Bronchial epithelial cell (primary cell): ENCODE data around the gene ZPLD1. TPM values are rescaled to one million over a fixed set of nuclear protein-coding genes. Genes with fewer than 3 reads are reported as not detected.

Experiments
- DNase-seq: peaks from one replicate; pipeline ENCODE4 v3.0.0-alpha.2; 2010; ENCODE audit warnings: low read depth
- FAIRE-seq: peaks from 2 replicates; lab custom pipeline; 2011; peaks lifted over from hg19 to GRCh38; lab: Jason Lieb, UNC
- H3K27me3 ChIP-seq: 2 replicates; pipeline ENCODE4 v1.5.1; 2011; ENCODE audit warnings: low read length; ENCODE audit not compliant: control insufficient read depth, insufficient read depth
- H3K36me3 ChIP-seq: 2 replicates; pipeline ENCODE4 v1.5.1; 2011; ENCODE audit warnings: low read length; ENCODE audit not compliant: control insufficient read depth, insufficient read depth
- H3K4me3 ChIP-seq: 2 replicates; pipeline ENCODE4 v1.5.1; 2011; ENCODE audit warnings: mild to moderate bottlenecking, low read depth, low read length, control low read depth
- total RNA-seq: library from RNA; depleted of rRNA; stranded (reverse); fragments of >200 nt; gene quantifications from 2 replicates; pipeline ENCODE4 v1.2.1, GENCODE V29; 2014
- TF ChIP-seq, protein P1 (sequence below): IDR thresholded peaks from 2 replicates; pipeline ENCODE4 v1.5.1; 2011; ENCODE audit warnings: mild to moderate bottlenecking, moderate library complexity, low read length, control low read depth, inconsistent platforms; ENCODE audit not compliant: insufficient read depth, severe bottlenecking

ZPLD1 gene
- total RNA-seq, 1 donor from 2014 or later, result 3.9 TPM

DNA sequence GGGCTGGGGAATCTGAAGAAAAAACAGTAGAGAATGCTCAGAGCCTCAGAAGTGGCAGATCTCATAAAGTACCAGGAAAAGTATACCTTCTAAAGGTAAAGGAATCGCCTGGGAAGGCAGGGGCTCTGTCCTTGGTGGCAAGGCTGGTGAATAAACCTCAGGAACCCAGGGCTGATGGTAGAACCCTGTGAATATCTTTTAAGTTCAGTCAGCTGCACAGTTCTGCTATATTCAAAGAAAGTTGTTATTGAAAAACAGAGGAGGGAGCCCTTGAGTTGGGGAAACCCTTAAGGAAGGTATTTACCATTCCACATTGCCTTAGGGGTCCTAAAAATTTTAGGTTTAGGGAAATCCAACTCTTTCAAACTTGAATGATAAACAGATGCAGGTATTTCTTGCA is 31.2 kb downstream of the ZPLD1 start:
- DNase-seq (no peak), FAIRE-seq (no peak)
- Histone ChIP-seq H3K36me3 (no peaks in the 10 kb centered on the region), H3K27me3 (no peaks in the 10 kb centered on the region), H3K4me3 (no peak overlapping the region)
- TF ChIP-seq, protein P1, sequence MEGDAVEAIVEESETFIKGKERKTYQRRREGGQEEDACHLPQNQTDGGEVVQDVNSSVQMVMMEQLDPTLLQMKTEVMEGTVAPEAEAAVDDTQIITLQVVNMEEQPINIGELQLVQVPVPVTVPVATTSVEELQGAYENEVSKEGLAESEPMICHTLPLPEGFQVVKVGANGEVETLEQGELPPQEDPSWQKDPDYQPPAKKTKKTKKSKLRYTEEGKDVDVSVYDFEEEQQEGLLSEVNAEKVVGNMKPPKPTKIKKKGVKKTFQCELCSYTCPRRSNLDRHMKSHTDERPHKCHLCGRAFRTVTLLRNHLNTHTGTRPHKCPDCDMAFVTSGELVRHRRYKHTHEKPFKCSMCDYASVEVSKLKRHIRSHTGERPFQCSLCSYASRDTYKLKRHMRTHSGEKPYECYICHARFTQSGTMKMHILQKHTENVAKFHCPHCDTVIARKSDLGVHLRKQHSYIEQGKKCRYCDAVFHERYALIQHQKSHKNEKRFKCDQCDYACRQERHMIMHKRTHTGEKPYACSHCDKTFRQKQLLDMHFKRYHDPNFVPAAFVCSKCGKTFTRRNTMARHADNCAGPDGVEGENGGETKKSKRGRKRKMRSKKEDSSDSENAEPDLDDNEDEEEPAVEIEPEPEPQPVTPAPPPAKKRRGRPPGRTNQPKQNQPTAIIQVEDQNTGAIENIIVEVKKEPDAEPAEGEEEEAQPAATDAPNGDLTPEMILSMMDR, result no peak

DNA sequence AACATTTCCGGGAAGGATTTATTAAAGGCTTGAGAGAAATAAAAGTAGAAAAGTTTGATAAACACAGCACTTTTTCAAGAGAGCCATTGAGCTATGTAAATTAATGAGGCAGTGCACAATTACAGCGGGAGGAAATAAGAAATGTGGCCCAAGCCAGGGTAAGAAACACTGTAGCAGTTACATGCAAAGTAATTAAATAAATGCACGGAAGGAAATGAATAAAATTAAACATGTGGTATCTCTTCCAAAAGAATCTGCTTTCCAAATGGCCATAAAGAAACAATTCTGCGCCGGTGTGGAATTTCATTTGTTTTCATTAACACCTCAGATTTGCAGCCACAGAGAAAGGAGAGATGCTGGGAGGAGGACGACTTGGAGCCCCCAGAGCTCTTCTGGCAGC is 35.3 kb downstream of the ZPLD1 start:
- no peak for DNase-seq
- FAIRE-seq, result no peak
- Histone ChIP-seq H3K4me3 (no peak overlapping the region), H3K36me3 (no peaks in the 10 kb centered on the region), H3K27me3 (no peaks in the 10 kb centered on the region)
- TF ChIP-seq, protein P1, result no peak

DNA sequence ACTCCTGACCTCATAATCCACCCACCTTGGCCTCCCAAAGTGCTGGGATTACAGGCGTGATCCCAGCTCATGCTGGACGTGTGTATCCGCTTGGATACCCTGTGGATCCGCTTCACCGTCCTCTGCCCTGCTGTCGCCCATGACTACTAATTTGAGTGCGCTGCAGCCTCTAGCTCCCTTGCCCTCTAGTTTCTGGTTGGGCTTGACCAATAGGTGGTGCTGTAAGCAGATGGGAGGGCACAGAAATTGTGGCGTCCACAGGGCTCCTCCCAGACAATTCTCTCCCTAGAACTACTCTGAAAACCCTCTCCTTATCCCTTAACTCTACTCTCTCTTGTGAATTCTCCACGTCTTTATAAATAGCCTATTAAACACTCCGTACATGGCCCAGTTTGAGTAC is 36.2 kb downstream of the ZPLD1 start:
- DNase-seq (no peak), FAIRE-seq (no peak)
- Histone ChIP-seq H3K36me3 (no peaks in the 10 kb centered on the region), H3K27me3 (no peaks in the 10 kb centered on the region), H3K4me3 (no peak overlapping the region)
- TF ChIP-seq, protein P1, result no peak

DNA sequence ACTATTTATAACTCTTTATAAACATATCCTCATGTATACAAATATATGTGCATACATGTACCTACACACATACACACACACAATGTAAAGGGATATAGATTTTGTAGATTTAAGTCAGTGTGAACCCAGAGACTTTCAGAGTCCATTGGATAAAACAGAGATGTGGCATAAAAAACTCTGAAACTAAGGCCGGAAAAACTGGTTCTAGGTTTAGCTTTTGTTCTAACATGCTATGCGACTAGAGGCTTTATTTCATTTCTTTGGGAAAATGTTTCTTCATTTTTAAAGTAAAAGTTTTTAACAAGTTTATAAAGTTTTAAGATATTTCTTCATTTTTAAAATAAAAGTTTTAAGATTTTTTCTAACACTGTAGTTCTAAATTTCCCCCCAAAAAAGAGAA is 36.7 kb downstream of the ZPLD1 start:
- Histone ChIP-seq H3K4me3 (no peak overlapping the region), H3K36me3 (no peaks in the 10 kb centered on the region), H3K27me3 (no peaks in the 10 kb centered on the region)
- peak; percentile 54 for DNase-seq
- no peak for FAIRE-seq
- TF ChIP-seq, protein P1, result no peak

DNA sequence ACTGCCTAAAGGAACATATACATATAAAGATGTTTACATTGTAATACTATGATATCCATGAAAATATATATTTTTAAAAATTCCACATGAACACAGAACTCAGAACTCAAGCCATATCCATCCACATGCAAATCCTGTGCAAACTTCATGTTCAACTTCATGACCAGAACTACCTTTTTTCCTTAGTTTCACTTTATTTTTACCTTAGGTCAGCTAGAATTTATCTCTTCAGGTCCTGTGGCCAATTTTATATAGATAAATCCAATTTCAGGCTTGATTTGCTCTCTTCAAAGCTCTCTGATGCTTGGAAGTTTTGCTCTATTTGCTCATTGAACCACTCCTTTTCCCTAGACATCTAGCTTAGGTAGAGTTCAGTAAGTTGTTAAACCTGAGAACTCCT is 38.8 kb downstream of the ZPLD1 start:
- H3K4me3 ChIP-seq, result no peak overlapping the region
- FAIRE-seq (no peak), DNase-seq (no peak)
- TF ChIP-seq, protein P1, result no peak
- H3K36me3 ChIP-seq, result no peaks in the 10 kb centered on the region
- no peaks in the 10 kb centered on the region for H3K27me3 ChIP-seq

DNA sequence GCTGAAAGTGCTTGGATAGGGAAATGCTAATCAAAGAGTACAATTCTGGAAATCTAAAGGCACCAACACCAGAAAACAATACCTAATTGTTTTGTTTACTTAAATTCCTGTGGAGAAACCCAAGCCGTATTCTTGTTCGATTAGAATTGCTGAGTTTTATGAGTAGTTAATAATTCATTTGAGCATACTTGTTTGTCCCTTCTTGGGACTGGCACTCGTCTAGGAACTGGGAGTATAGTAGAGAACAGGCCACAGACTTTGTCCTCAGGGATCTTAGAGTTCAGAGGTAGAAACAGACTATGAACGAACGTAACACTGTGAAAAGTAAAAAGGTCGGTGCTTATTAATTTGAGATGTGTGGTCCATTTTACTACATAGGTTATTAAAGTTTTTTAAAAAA is 39.4 kb downstream of the ZPLD1 start:
- no peak for FAIRE-seq

More for the DNA sequence above, 39.4 kb downstream of the ZPLD1 start:
- no peaks in the 10 kb centered on the region for H3K36me3 ChIP-seq
- TF ChIP-seq, protein P1, result no peak
- DNase-seq, result no peak
- no peaks in the 10 kb centered on the region for H3K27me3 ChIP-seq
- H3K4me3 ChIP-seq, result no peak overlapping the region
